GM23338 (cell line): ENCODE measurements around the gene ZNF610.

Source experiments
- CTCF ChIP-seq, 2 experiments: fragments of 200-600 bp in 1 of 2; sonication (generic) in 1 of 2; conservative IDR thresholded peaks; 2 replicates each; pipeline versions ENCODE4 v1.5.1 to v1.6.1; 2016 to 2017; ENCODE audit warnings: antibody characterized with exemption in 2 of 2, low read depth in 2 of 2, mild to moderate bottlenecking in 2 of 2, moderate library complexity in 1 of 2
- EZH2 ChIP-seq: fragments of 200-600 bp; sonication (generic); IDR thresholded peaks from one replicate; pipeline ENCODE4 v1.8.0; 2017; ENCODE audit warnings: antibody characterized with exemption, mild to moderate bottlenecking, low read depth; ENCODE audit not compliant: unreplicated experiment

- TF ChIP-seq CTCF (conservative IDR thresholded peaks at IDR 0.05; ENCODE audit: low read depth in 2 of 2), result peak; percentile 76 to 77
- no peak for TF ChIP-seq EZH2
Observed at GRCh38 chr19:52391135-52391534, 55.1 kb downstream of the ZNF610 start.
